ENCODE results near the gene HLA-DPA1.
"Not testable (repeated sequence)": the region's sequence is repeated elsewhere in the genome, so short reads cannot be mapped to it uniquely, and the experiment has no call there.

The HLA-DPA1 gene

GRCh38 chr6:33088258-33088930, 14.9 kb upstream of the HLA-DPA1 start:
- DNase-seq: no peak

- DNase-seq: no peak
These were observed 12.2 kb upstream of the HLA-DPA1 start for GRCh38 chr6:33085627-33086026.

GRCh38 chr6:33082702-33083101, 9.3 kb upstream of the HLA-DPA1 start:
- DNase-seq: no peak

- no peak for DNase-seq
These were observed 7.8 kb upstream of the HLA-DPA1 start for GRCh38 chr6:33081098-33081824.

- no peak for DNase-seq
These were observed 7.0 kb upstream of the HLA-DPA1 start for GRCh38 chr6:33080127-33081089.

GRCh38 chr6:33079580-33079979, 6.1 kb upstream of the HLA-DPA1 start:
- no peak for DNase-seq

- no peak for DNase-seq
These were observed 5.6 kb upstream of the HLA-DPA1 start for GRCh38 chr6:33078919-33079521.

- no peak for DNase-seq
These were observed 5.0 kb upstream of the HLA-DPA1 start for GRCh38 chr6:33078442-33078841.

GRCh38 chr6:33077908-33078307, 4.5 kb upstream of the HLA-DPA1 start:
- no peak for DNase-seq

- DNase-seq: no peak
These were observed 3.0 kb upstream of the HLA-DPA1 start for GRCh38 chr6:33076406-33076934.

GRCh38 chr6:33075568-33076405, 2.3 kb upstream of the HLA-DPA1 start, which contains the start of gene HLA-DPB1:
TSS of gene HLA-DPB1 (plus strand) at chr6:33075990. CDS start at chr6:33076042, 52 bp downstream.
- no peak for DNase-seq

GRCh38 chr6:33075208-33075567, 1.7 kb upstream of the HLA-DPA1 start:
- DNase-seq: no peak

- no peak for DNase-seq
These were observed 845 bp downstream of the HLA-DPA1 start for GRCh38 chr6:33072508-33073100.

- DNase-seq: no peak
These were observed 1.9 kb downstream of the HLA-DPA1 start for GRCh38 chr6:33071569-33071968.

- no peak for DNase-seq
These were observed 2.5 kb downstream of the HLA-DPA1 start for GRCh38 chr6:33070909-33071308.

- no peak for DNase-seq
These were observed 4.3 kb downstream of the HLA-DPA1 start for GRCh38 chr6:33069021-33069738.

GRCh38 chr6:33066917-33067521, 6.4 kb downstream of the HLA-DPA1 start:
- DNase-seq: no peak

GRCh38 chr6:33065312-33065711, 8.1 kb downstream of the HLA-DPA1 start:
- DNase-seq: no peak

- DNase-seq: no peak
These were observed 8.7 kb downstream of the HLA-DPA1 start for GRCh38 chr6:33064723-33065122.

- not testable (repeated sequence) for DNase-seq
These were observed 10.0 kb downstream of the HLA-DPA1 start for GRCh38 chr6:33063435-33063834.

Data from stimulated activated CD8-positive, alpha-beta memory T cell treated with anti-CD3 and anti-CD28 coated beads, Interleukin-4, amount 100 ng/mL, for 48 hours (primary cell).